Activated CD8-positive, alpha-beta memory T cell treated with anti-CD3 and anti-CD28 coated beads for 24 hours (primary cell): ENCODE measurements around the gene AQP1.

Source experiments
- DNase-seq: peaks from one replicate; pipeline ENCODE4 v3.0.0-alpha.2; 2020

The AQP1 gene

DNA sequence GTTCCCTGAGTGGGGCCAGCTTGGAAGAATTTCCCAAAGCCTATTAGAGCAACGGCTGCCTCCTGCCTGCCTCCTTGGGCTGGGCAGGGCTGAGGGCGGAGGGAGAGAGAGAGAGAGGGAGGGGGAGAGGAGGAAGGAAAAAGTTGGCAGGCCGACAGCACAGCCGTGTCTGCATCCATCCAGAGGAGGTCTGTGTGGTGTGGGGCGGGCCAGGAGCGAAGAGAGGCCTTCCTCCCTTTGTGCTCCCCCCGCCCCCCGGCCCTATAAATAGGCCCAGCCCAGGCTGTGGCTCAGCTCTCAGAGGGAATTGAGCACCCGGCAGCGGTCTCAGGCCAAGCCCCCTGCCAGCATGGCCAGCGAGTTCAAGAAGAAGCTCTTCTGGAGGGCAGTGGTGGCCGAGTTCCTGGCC lies at the start of gene AQP1:
Gene AQP1 (plus strand): TSS at position 293 of the 409 bp plus-strand sequence. CDS start 57 bp downstream, at position 350.
- no peak for DNase-seq

- no peak for DNase-seq
These were observed 48.5 kb upstream of the AQP1 start for GRCh38 chr7:30862995-30863705.

GRCh38 chr7:30863706-30864035 lies 48.0 kb upstream of the AQP1 start:
- DNase-seq, result no peak

- no peak for DNase-seq
These were observed 47.6 kb upstream of the AQP1 start for GRCh38 chr7:30864101-30864500.

GRCh38 chr7:30865076-30865475 lies 46.6 kb upstream of the AQP1 start:
- no peak for DNase-seq

DNA sequence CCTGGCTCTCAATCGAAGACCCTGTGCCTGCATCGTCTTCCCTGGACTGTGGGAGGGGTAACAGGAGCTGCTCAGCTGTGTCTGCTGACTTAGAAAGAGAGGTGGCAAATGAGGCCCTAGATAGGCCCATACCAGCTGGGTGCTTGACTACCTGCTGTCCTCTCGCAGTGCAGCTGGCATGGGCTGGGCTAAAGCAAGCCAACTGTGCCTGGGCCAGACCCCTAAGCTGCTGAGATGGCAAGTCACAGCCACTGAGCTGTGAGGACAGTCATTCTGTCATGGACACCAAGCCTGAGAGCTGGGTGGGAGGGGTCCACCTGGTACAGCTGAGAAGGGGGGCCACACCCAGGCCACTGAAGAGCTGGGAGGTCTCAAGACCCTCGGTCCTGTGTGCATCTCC lies 45.8 kb upstream of the AQP1 start:
- DNase-seq, result no peak

GRCh38 chr7:30866939-30867338 lies 44.7 kb upstream of the AQP1 start:
- no peak for DNase-seq

- no peak for DNase-seq
These were observed 44.2 kb upstream of the AQP1 start for GRCh38 chr7:30867483-30867882.

DNA sequence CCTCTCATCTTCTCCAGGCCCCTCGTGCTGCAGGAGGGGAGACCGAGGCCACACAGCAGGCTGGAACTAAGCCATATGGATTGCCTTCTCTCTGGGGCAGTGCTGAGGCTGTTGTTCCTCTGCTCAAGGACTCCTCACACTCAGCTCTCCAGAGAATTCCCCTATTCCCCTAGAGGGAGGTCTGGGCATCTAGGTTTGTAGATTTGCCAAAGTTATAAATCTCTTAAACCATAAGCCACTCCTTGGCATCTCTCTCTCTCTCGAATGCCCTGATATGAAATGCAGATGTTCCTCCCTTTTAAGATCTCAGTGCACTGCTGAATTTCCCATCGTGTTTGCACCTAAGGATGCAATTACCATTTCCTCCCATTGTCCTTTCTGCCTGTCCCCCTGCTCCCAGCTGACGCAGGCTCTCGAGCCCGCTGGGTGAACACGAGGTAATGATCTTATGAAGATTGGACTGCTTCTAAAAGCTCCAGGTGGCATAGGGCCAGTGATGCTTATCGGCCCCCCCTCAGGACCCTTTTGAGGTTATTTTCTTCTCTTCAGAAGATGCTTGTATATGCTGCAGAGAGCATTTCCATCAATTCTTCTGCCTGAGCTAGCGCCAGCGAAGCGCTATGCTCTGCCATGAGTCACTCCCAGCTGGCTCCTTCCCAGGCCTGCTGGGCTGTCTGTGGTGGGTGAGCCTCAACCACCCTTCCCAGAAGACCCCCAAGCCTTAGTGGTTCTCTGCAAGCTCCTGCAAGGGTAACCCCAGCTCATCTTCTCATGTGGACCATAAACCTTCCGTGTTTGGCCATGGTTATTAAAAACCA lies 41.6 kb upstream of the AQP1 start:
- DNase-seq, result no peak

- DNase-seq, result no peak
These were observed 40.7 kb upstream of the AQP1 start for GRCh38 chr7:30870821-30871518.

GRCh38 chr7:30871655-30872054 lies 40.0 kb upstream of the AQP1 start:
- DNase-seq, result no peak

GRCh38 chr7:30873207-30873606 lies 38.4 kb upstream of the AQP1 start:
- no peak for DNase-seq

DNA sequence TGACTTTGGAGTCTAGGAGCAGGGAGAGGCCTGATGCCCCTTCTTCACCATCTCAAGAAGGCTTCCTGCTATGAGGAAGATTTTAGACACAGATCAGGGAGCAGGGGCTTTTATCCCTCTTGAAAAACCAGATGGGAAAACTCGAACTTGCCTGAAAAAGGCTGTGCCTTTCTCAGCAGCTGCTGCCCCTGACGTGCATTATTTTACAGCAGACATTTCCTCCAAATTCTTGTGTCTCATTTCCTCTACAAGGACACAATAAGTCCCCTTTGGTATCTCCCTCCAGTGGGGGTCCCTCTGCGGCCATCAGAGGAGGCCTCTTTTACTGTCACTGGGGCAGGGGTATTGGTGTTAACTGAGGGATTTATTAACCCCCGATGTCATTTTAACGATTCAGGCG lies 38.0 kb upstream of the AQP1 start:
- DNase-seq, result no peak

- no peak for DNase-seq
These were observed 36.9 kb upstream of the AQP1 start for GRCh38 chr7:30874656-30875302.

GRCh38 chr7:30877015-30877769 lies 34.5 kb upstream of the AQP1 start:
- DNase-seq, result no peak

DNA sequence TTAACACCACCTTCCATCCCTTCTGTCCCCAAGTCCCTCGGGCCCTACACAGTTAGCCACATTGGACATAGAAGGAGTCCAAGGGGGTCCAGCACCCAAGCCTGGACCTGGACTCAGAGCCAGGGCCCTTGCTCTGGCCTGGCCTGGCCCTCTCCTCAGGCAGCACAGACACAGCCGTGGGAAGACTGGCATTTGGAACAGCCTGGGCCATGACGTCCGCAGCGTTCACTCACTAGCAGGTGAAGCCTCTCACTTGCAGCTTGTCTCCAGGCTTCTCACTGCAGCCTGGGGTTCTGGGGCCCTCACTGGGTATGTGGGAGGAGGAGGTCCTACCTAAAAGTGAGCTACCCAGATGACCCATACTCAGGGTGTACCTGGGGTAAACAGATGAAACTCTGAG lies 33.7 kb upstream of the AQP1 start:
- DNase-seq, result no peak

DNA sequence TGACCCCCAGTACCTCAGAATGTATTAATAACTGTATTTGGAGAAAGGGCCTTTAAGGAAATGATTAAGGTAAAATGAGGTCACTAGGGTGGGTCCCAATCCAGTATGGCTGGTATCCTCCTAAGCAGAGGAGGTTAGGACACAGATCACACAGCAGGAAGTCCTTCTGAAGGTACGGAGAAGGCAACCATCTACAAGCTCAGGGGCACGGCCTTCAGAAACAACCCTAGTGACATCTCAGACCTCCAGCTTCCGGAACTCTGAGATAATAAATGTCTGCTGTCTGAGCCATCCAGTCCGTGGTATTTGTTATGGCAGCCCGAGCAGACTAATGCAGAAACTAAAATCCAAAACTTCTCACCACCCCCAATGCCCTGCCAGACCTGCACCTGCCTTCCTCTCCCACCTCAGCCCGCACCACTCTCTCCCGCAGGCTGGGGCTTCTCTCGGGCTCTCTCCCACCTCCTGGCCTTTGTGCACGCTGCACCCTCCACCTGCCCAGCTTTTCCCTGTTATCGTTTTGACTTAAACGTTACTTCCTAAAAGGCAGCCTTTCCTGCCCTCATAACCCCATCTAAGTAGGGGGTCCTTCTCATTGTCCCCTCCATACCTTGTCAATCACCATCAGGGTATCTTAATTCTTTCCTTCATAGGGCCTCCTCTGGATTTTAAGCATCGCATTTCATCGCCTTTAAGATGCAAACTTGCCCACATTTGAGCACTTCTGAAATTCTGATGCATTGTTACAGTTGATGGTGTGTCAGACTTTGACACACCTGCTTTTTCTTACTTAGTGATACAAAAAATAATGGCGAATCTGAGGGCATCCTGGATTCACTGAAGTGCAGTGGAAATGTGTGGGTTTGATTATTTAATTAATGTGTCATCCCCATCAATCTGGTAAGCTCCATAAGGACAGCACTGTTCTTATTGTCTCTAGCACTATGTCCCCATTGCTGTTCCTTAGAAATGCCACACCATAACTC lies 32.2 kb upstream of the AQP1 start:
- DNase-seq, result no peak

- no peak for DNase-seq
These were observed 31.4 kb upstream of the AQP1 start for GRCh38 chr7:30880125-30880720.

DNA sequence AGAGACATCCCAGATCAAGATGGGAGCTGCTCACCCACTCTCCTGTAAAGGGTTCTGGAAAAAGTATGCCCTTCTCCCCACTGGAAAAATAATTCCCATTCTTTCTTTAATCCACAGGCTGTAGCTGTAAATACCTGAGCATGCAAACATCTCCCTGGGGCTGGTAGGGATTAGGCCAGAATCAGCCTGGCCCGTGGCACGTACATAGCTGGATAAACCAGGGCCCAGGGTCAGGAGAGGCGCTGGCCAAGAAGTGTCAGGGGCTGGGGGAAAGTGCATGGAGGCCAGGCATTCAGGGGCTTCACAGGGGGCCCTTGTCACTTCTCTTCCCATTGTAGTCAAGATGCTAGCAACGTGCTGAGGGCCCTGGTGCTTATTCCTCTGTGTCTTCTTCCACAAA lies 30.7 kb upstream of the AQP1 start:
- DNase-seq, result no peak

GRCh38 chr7:30881448-30881847 lies 30.2 kb upstream of the AQP1 start:
- DNase-seq, result no peak

DNA sequence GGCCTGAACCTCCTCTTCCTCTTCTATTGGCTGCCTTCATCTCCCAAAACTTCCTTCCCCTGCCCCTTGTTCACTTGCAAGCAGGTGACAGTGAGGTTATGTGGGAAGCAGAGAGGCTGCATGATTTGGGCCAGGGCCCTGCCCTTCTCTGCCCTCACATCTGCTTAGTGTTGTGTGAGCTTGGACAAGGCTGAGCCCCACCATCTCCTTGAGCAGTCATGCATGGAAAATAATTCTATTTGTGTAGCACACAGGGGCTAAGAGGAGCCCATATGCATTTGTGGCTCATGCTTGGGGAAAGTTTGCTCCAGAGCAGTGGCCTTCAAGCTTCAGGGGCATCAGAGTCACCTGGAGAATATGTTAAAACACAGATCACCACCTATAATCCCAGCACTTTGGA lies 26.8 kb upstream of the AQP1 start:
- no peak for DNase-seq
